Tongue (tissue), 2 donors: ENCODE measurements around the gene TMEM132A. TPM values are rescaled to one million over a fixed set of nuclear protein-coding genes. Genes with fewer than 3 reads are reported as not detected.

Source experiments
- DNase-seq: peaks from one replicate; pipeline ENCODE4 v3.0.0-alpha.2; 2015
- total RNA-seq: library from RNA; depleted of rRNA; stranded (reverse); fragments of >200 nt; gene quantifications from one replicate; pipeline ENCODE4 v1.2.3, GENCODE V29; 2014

Gene TMEM132A, protein sequence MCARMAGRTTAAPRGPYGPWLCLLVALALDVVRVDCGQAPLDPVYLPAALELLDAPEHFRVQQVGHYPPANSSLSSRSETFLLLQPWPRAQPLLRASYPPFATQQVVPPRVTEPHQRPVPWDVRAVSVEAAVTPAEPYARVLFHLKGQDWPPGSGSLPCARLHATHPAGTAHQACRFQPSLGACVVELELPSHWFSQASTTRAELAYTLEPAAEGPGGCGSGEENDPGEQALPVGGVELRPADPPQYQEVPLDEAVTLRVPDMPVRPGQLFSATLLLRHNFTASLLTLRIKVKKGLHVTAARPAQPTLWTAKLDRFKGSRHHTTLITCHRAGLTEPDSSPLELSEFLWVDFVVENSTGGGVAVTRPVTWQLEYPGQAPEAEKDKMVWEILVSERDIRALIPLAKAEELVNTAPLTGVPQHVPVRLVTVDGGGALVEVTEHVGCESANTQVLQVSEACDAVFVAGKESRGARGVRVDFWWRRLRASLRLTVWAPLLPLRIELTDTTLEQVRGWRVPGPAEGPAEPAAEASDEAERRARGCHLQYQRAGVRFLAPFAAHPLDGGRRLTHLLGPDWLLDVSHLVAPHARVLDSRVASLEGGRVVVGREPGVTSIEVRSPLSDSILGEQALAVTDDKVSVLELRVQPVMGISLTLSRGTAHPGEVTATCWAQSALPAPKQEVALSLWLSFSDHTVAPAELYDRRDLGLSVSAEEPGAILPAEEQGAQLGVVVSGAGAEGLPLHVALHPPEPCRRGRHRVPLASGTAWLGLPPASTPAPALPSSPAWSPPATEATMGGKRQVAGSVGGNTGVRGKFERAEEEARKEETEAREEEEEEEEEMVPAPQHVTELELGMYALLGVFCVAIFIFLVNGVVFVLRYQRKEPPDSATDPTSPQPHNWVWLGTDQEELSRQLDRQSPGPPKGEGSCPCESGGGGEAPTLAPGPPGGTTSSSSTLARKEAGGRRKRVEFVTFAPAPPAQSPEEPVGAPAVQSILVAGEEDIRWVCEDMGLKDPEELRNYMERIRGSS
- total RNA-seq, result 29.7 TPM

DNA sequence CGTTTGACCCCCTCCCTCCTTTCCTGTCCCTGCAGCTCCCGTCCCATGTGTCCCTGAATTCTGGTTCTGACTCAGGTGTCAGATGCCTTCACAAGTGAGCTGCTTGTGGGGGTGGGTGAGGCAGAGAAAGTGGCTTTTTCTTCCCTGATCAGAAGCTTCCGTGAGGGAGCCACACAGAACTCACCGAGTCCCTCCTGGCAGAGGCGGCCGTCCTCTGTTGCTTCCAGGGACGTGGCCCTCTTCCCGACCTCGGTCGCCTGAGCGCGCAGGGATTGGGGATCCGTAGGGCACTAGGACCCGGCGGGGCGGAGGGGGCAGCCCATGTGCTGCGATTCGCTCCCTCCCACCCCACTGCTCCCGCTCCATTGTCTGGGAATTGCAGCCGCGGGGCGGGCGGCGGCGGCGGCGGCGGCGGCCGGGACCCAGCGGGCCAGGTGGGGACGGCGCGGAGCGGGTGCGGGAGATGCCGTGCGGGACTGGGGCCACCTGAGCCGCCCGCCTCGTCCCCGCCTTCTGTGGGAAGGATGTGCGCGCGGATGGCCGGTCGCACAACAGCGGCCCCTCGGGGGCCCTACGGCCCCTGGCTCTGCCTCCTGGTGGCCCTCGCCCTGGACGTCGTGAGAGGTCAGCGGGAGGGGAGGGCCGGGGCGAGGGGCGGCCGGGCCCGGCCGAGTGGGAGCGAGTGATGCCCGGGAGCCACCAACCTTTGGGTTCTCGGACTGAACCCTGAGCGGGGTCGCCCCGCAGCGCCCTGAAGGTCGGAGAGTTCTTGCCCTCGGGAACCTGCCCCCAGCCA, at the start of gene TMEM132A:
Gene TMEM132A, plus strand, starts transcription at position 351 of the 796 bp plus-strand sequence. Its CDS starts 174 bp downstream, at position 525.
- DNase-seq, result peak; percentile 89

- DNase-seq, result peak; percentile 61
Measured at GRCh38 chr11:60875366-60876167, 48.7 kb upstream of the TMEM132A start.

- no peak for DNase-seq
Measured at GRCh38 chr11:60876168-60876485, 48.1 kb upstream of the TMEM132A start.

DNA sequence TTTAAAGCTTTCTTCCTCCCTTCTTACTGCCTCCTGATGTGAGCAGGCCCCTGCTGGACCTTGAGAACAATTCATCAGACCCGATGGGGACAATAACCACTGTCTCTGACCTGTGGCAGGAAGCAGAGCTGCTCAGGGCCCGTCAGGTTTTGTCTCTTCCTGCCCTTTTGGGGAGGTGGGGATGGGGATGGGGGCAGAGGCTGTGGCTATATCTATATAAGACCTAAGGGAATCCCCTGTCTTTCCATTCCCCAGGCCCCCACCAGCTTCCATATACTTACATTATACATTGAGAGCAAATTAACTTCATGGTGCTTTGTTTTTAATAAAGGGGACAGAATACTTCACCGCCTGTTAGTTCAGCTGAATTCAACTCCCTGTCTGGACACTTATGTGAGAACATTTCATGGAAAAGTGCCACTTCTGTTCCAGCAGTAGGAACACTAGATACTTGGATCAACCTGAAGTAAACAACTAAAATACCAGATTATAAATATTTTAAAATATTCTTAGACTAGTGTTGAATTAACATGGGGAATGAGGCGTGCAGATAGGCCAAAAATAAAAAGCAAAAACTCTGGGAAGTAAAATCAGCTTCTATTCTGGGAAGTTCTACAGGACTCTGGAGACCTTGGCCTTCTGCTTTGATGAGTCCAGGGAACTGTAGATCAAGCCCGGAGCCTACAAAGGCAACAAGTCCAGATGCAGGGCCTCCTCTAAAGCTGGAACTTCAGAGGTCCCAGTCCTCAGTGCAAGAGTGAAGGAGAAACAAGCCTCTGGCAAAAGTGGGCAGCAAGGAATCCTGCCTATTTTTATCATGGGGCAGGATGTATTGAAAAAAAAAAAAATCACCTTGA, 45.8 kb upstream of the TMEM132A start:
- peak; percentile 35 for DNase-seq

GRCh38 chr11:60879104-60879503, 45.2 kb upstream of the TMEM132A start:
- no peak for DNase-seq

DNA sequence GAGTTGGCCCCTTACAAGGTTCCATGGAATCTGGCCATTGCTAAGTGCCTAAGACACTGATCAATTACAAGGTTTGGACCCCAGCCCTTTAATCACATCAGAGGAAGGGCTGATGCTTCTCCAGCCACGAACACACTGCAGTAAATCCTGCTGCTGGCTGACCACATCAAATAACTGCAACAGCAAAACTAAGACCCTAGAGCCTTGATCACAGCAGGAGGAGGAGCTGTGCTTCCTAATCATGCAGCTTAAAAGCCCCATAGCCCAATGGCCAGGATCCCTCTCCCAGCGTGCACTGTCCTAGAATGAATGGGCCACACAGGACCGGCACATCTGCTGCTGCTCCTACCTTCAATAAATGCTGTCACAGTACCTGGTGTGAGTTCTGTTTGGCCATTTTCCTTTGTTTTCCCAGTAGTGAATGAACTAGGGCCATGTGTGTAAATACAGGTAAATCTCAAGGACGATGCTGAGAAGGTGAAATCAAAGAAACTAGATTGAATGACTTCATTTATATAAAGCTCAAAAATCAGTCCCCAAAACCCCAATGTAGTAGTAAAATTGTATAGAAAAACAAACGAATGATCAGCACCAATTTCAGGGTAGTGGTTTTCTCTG, 44.2 kb upstream of the TMEM132A start:
- no peak for DNase-seq

DNA sequence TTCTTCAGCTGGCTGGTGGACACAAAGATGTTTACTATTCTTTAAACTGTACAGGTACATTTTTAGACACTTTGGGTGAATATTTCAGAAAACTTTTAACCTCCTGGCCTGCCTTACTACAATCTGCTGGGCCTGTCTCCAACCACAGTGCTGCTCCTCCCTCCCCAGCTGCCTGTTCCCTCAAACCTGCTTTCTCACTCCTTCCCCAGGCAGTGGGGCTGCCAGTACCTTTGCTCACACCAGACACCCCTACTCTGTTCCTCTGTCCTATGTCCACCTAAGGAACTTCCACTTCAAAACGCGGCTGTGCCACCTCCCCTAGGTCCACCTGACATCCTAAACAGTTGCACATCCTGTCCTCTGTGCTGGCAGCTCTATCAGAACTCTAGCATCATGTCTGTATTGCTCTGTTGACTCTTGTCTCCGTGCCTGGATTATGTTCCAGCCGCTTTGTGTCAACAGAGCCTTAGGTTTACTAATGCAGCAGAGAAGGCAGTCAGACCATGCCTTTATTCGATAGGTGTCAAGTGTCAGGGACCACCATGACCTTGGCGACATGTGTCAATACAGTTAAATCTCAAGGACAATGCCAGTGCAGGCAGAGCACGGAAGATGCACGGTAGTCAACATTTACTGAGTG, 43.5 kb upstream of the TMEM132A start:
- DNase-seq, result peak; percentile 59

GRCh38 chr11:60887556-60887955, 36.7 kb upstream of the TMEM132A start:
- DNase-seq, result peak; percentile 50

- DNase-seq, result no peak
Measured at GRCh38 chr11:60889869-60890311, 34.4 kb upstream of the TMEM132A start.

- no peak for DNase-seq
Measured at GRCh38 chr11:60890696-60891095, 33.6 kb upstream of the TMEM132A start.

DNA sequence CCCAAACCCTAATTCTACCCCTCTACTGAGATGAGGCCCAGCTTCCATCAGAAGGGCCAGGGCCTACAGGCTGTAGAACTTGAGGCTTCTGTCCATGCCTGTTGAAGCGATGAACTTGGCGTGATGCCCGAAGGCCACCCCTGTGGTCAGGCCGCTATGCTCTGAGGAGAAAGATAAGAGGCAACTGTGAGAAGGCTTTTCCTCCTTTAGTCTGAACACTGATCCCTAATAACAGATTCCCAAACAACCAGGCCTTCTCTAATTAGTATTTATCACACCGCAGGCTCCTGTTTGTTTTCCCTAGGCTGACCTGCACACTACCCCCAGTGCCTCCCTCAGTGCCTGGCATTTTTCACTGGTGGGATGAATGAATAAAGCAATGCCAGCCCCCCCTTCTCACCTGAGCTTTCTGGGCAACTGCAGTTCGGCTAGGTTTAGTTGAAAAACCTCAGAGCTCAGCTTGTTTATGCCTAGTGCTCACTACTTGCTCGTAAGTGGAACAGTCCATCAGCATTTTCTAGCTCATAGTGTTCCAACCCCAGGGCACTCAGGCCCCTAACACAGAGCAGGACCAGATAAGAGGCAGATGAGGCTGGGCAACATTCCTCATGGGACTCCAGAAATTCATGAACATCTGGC, 33.0 kb upstream of the TMEM132A start:
- DNase-seq, result no peak

DNA sequence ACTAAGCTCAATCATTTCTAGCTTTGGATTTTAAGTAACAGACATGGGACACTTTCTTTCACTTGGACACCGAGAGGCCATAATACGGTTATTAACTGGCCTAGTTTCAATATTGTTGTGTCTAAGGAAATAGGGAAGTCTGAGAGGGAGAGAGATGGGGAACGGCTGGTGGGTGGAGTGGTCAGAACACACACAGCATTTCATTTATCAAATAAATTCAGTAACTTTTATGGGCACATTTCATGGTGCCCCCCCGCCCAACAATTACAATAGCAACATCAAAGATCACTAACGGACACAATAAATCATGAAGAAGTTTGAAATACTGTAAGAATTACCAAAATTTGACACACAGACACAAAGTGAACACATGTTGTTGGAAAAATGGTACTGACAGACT, 28.6 kb upstream of the TMEM132A start:
- no peak for DNase-seq

DNA sequence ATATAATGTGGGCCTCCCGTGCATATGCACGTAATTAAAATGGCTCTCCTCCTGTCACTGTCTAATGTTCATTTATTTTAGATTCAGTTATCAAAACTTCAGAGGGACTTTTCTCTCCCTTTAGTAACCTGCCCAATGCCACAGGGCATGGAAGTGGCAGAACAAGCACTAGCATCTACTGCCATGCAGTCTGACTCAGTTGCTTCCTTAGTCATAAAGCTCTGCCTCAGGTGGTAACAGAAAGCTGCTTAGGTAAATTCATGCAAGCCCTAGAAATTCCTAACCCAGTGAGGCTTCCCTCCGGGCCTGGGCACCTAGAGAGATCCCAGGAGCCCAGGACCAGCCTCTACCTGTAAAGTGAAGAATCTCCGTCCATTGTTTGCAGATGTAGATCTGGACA, 26.8 kb upstream of the TMEM132A start:
- no peak for DNase-seq

- peak; percentile 82 for DNase-seq
Measured at GRCh38 chr11:60899046-60899936, 25.0 kb upstream of the TMEM132A start.

GRCh38 chr11:60899977-60900376, 24.3 kb upstream of the TMEM132A start:
- no peak for DNase-seq

- DNase-seq, result no peak
Measured at GRCh38 chr11:60900673-60901404, 23.4 kb upstream of the TMEM132A start.

- DNase-seq, result no peak
Measured at GRCh38 chr11:60902625-60903024, 21.6 kb upstream of the TMEM132A start.
